ENCODE data around the gene KLHL22.

GRCh38 chr22:20429254-20430100 lies 66.1 kb downstream of the KLHL22 start:
- no peak for TF ChIP-seq EP300 (IDR thresholded peaks at IDR 0.05)
- TF ChIP-seq, protein P1, sequence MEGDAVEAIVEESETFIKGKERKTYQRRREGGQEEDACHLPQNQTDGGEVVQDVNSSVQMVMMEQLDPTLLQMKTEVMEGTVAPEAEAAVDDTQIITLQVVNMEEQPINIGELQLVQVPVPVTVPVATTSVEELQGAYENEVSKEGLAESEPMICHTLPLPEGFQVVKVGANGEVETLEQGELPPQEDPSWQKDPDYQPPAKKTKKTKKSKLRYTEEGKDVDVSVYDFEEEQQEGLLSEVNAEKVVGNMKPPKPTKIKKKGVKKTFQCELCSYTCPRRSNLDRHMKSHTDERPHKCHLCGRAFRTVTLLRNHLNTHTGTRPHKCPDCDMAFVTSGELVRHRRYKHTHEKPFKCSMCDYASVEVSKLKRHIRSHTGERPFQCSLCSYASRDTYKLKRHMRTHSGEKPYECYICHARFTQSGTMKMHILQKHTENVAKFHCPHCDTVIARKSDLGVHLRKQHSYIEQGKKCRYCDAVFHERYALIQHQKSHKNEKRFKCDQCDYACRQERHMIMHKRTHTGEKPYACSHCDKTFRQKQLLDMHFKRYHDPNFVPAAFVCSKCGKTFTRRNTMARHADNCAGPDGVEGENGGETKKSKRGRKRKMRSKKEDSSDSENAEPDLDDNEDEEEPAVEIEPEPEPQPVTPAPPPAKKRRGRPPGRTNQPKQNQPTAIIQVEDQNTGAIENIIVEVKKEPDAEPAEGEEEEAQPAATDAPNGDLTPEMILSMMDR (IDR thresholded peaks at IDR 0.05) = no peak
- TF ChIP-seq POLR2A (IDR thresholded peaks at IDR 0.05; ENCODE audit: low read depth) = no peak
- TF ChIP-seq POLR2AphosphoS5 (IDR thresholded peaks at IDR 0.05) = no peak

Data from esophagus muscularis mucosa (tissue), 4 donors.